LNCaP clone FGC (cell line): Measurements from ENCODE around the gene VN1R2.
"Not testable (repeated sequence)": the region's sequence is repeated elsewhere in the genome, so short reads cannot be mapped to it uniquely, and the experiment has no call there.

ENCODE experiments used
- DNase-seq: peaks from one replicate; pipeline ENCODE4 v3.0.0-alpha.2; 2011; ENCODE audit warnings: low read depth
- H3K4me3 ChIP-seq: 2 replicates; pipeline ENCODE4 v1.5.1; 2011; ENCODE audit warnings: mild to moderate bottlenecking, low read depth, low read length, control low read depth
- CTCF ChIP-seq: IDR thresholded peaks from 2 replicates; pipeline ENCODE4 v1.5.1; 2012; ENCODE audit warnings: mild to moderate bottlenecking; ENCODE audit not compliant: control insufficient read depth, insufficient read depth; ENCODE audit errors: extremely low read depth

The VN1R2 gene

GRCh38 chr19:53272044-53272443 lies 14.0 kb downstream of the VN1R2 start:
- no peak overlapping the region for H3K4me3 ChIP-seq
- DNase-seq, result no peak
- no peak for TF ChIP-seq CTCF

GRCh38 chr19:53275480-53275879 lies 17.4 kb downstream of the VN1R2 start:
- DNase-seq, result no peak
- TF ChIP-seq CTCF, result no peak
- no peak overlapping the region for H3K4me3 ChIP-seq

GRCh38 chr19:53281947-53282346 lies 23.9 kb downstream of the VN1R2 start:
- not testable (repeated sequence) for H3K4me3 ChIP-seq, DNase-seq

GRCh38 chr19:53285087-53285486 lies 27.0 kb downstream of the VN1R2 start:
- no peak overlapping the region for H3K4me3 ChIP-seq
- no peak for DNase-seq
- TF ChIP-seq CTCF, result no peak

- H3K4me3 ChIP-seq, result no peak overlapping the region
- DNase-seq, result no peak
- TF ChIP-seq CTCF, result no peak
These were observed 32.9 kb downstream of the VN1R2 start for GRCh38 chr19:53290758-53291549.

- no peak for TF ChIP-seq CTCF
- DNase-seq, result no peak
- H3K4me3 ChIP-seq, result no peak overlapping the region
These were observed 36.8 kb downstream of the VN1R2 start for GRCh38 chr19:53294786-53295441.

GRCh38 chr19:53301341-53301740 lies 43.2 kb downstream of the VN1R2 start:
- not testable (repeated sequence) for DNase-seq, H3K4me3 ChIP-seq

GRCh38 chr19:53308339-53308811 lies 50.3 kb downstream of the VN1R2 start:
- peak; percentile 49 for TF ChIP-seq CTCF
- DNase-seq, result no peak
- no peak overlapping the region; the same call in 1 of the 2 replicates for H3K4me3 ChIP-seq
